ENCODE measurements around the gene METTL1. TPM values are rescaled to one million over a fixed set of nuclear protein-coding genes. Genes with fewer than 3 reads are reported as not detected.

Gene METTL1
- total and polyA plus RNA-seq, 4 donors: 2.8 to 11.2 (median 7.1) TPM

DNA sequence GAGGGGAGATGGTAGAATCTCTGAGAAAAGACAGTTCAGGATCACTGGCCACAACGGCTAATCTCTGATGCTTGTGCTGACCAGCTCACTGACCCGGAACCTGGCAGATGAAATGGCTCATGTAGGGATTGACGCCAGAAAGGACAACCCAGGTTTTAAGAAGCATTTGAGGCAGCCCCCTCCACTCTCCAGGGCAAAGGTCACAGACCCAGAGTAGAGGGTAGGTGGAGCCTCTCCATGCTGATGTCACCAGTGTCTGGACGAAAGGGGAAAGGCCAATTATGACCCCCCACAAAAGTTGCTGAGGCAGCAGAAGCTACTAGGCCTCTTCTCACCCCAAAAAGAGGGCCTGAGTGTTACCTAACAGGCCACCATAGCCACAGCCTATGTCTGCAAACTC lies 1.2 kb downstream of the METTL1 start:
- H3K27ac ChIP-seq (ENCODE audit: low read depth in 1 of 2, low read length in 2 of 2): no peak overlapping the region
- H3K9ac ChIP-seq (ENCODE audit: low read depth in 1 of 2, low read length in 2 of 2): no peak overlapping the region
- peaks cover 8 to 19% (median 14%) of the 10 kb centered on the region in 4 donors for H3K36me3 ChIP-seq (ENCODE audit: control insufficient read depth in 4 of 4, insufficient read depth in 3 of 4, low read depth in 1 of 4, low read length in 3 of 4)
- WGBS: 92% methylated on average over 4 of the region's 4 CpGs
- TF ChIP-seq HNF4G (IDR thresholded peaks at IDR 0.05) (no peak), YY1 (IDR thresholded peaks at IDR 0.05) (no peak), FOXA2 (IDR thresholded peaks at IDR 0.05) (no peak), NR2F2 (IDR thresholded peaks at IDR 0.05) (no peak), FOXA1 (IDR thresholded peaks at IDR 0.05) (no peak), SP1 (IDR thresholded peaks at IDR 0.05) (no peak), HNF4A (conservative IDR thresholded peaks at IDR 0.05) (no peak), EGR1 (IDR thresholded peaks at IDR 0.05; ENCODE audit: low read depth in 2 of 2) (no peak), RXRA (IDR thresholded peaks at IDR 0.05) (no peak), TAF1 (conservative IDR thresholded peaks at IDR 0.05) (no peak), JUND (IDR thresholded peaks at IDR 0.05) (no peak), RAD21 (IDR thresholded peaks at IDR 0.05) (no peak), GABPA (IDR thresholded peaks at IDR 0.05 in 1 of 2, conservative IDR thresholded peaks at IDR 0.05 in 1 of 2) (no peak)
- TF ChIP-seq, protein P1, sequence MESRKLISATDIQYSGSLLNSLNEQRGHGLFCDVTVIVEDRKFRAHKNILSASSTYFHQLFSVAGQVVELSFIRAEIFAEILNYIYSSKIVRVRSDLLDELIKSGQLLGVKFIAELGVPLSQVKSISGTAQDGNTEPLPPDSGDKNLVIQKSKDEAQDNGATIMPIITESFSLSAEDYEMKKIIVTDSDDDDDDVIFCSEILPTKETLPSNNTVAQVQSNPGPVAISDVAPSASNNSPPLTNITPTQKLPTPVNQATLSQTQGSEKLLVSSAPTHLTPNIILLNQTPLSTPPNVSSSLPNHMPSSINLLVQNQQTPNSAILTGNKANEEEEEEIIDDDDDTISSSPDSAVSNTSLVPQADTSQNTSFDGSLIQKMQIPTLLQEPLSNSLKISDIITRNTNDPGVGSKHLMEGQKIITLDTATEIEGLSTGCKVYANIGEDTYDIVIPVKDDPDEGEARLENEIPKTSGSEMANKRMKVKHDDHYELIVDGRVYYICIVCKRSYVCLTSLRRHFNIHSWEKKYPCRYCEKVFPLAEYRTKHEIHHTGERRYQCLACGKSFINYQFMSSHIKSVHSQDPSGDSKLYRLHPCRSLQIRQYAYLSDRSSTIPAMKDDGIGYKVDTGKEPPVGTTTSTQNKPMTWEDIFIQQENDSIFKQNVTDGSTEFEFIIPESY (IDR thresholded peaks at IDR 0.05): no peak
- TF ChIP-seq, protein P2, sequence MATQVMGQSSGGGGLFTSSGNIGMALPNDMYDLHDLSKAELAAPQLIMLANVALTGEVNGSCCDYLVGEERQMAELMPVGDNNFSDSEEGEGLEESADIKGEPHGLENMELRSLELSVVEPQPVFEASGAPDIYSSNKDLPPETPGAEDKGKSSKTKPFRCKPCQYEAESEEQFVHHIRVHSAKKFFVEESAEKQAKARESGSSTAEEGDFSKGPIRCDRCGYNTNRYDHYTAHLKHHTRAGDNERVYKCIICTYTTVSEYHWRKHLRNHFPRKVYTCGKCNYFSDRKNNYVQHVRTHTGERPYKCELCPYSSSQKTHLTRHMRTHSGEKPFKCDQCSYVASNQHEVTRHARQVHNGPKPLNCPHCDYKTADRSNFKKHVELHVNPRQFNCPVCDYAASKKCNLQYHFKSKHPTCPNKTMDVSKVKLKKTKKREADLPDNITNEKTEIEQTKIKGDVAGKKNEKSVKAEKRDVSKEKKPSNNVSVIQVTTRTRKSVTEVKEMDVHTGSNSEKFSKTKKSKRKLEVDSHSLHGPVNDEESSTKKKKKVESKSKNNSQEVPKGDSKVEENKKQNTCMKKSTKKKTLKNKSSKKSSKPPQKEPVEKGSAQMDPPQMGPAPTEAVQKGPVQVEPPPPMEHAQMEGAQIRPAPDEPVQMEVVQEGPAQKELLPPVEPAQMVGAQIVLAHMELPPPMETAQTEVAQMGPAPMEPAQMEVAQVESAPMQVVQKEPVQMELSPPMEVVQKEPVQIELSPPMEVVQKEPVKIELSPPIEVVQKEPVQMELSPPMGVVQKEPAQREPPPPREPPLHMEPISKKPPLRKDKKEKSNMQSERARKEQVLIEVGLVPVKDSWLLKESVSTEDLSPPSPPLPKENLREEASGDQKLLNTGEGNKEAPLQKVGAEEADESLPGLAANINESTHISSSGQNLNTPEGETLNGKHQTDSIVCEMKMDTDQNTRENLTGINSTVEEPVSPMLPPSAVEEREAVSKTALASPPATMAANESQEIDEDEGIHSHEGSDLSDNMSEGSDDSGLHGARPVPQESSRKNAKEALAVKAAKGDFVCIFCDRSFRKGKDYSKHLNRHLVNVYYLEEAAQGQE (IDR thresholded peaks at IDR 0.05): no peak
- TF ChIP-seq, protein P3, sequence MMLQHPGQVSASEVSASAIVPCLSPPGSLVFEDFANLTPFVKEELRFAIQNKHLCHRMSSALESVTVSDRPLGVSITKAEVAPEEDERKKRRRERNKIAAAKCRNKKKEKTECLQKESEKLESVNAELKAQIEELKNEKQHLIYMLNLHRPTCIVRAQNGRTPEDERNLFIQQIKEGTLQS (IDR thresholded peaks at IDR 0.05): no peak
- TF ChIP-seq, protein P4, sequence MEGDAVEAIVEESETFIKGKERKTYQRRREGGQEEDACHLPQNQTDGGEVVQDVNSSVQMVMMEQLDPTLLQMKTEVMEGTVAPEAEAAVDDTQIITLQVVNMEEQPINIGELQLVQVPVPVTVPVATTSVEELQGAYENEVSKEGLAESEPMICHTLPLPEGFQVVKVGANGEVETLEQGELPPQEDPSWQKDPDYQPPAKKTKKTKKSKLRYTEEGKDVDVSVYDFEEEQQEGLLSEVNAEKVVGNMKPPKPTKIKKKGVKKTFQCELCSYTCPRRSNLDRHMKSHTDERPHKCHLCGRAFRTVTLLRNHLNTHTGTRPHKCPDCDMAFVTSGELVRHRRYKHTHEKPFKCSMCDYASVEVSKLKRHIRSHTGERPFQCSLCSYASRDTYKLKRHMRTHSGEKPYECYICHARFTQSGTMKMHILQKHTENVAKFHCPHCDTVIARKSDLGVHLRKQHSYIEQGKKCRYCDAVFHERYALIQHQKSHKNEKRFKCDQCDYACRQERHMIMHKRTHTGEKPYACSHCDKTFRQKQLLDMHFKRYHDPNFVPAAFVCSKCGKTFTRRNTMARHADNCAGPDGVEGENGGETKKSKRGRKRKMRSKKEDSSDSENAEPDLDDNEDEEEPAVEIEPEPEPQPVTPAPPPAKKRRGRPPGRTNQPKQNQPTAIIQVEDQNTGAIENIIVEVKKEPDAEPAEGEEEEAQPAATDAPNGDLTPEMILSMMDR (IDR thresholded peaks at IDR 0.05; ENCODE audit: low read depth, low read length, missing input control): no peak
- TF ChIP-seq, protein P5, sequence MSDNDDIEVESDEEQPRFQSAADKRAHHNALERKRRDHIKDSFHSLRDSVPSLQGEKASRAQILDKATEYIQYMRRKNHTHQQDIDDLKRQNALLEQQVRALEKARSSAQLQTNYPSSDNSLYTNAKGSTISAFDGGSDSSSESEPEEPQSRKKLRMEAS (IDR thresholded peaks at IDR 0.05): no peak
- H3K9me3 ChIP-seq (ENCODE audit: control insufficient read depth in 4 of 4, low read length in 3 of 4): no peaks in the 10 kb centered on the region
- no peak overlapping the region for H3K4me3 ChIP-seq (ENCODE audit: low read depth in 1 of 3, low read length in 3 of 3)
- H3K4me1 ChIP-seq (ENCODE audit: control insufficient read depth in 4 of 4, insufficient read depth in 4 of 4, low read length in 3 of 4): peaks cover 11 to 26% (median 22%) of the 10 kb centered on the region in 4 donors
- no peak for DNase-seq (ENCODE audit: low spot score)
- H3K27me3 ChIP-seq (ENCODE audit: control insufficient read depth in 4 of 4, insufficient read depth in 4 of 4, low read length in 3 of 4): peaks cover 0 to 3% (median under 1%) of the 10 kb centered on the region in 4 donors
